ENCODE data around the gene REPS1. TPM values are rescaled to one million over a fixed set of nuclear protein-coding genes. Genes with fewer than 3 reads are reported as not detected.
"Not testable (repeated sequence)": the region's sequence is repeated elsewhere in the genome, so short reads cannot be mapped to it uniquely, and the experiment has no call there.

The REPS1 gene, protein sequence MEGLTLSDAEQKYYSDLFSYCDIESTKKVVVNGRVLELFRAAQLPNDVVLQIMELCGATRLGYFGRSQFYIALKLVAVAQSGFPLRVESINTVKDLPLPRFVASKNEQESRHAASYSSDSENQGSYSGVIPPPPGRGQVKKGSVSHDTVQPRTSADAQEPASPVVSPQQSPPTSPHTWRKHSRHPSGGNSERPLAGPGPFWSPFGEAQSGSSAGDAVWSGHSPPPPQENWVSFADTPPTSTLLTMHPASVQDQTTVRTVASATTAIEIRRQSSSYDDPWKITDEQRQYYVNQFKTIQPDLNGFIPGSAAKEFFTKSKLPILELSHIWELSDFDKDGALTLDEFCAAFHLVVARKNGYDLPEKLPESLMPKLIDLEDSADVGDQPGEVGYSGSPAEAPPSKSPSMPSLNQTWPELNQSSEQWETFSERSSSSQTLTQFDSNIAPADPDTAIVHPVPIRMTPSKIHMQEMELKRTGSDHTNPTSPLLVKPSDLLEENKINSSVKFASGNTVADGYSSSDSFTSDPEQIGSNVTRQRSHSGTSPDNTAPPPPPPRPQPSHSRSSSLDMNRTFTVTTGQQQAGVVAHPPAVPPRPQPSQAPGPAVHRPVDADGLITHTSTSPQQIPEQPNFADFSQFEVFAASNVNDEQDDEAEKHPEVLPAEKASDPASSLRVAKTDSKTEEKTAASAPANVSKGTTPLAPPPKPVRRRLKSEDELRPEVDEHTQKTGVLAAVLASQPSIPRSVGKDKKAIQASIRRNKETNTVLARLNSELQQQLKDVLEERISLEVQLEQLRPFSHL
- 40.6 TPM for polyA plus RNA-seq (ENCODE audit: insufficient read length)

- DNase-seq (ENCODE audit: low read depth), result peak; percentile 62
These were observed at the start of gene REPS1 for GRCh38 chr6:138987643-138988468. Gene REPS1 (minus strand): TSS chr6:138988253. CDS start chr6:138987682, 571 bp downstream.

GRCh38 chr6:139037490-139037889 is 49.4 kb upstream of the REPS1 start:
- no peak for DNase-seq (ENCODE audit: low read depth)

DNA sequence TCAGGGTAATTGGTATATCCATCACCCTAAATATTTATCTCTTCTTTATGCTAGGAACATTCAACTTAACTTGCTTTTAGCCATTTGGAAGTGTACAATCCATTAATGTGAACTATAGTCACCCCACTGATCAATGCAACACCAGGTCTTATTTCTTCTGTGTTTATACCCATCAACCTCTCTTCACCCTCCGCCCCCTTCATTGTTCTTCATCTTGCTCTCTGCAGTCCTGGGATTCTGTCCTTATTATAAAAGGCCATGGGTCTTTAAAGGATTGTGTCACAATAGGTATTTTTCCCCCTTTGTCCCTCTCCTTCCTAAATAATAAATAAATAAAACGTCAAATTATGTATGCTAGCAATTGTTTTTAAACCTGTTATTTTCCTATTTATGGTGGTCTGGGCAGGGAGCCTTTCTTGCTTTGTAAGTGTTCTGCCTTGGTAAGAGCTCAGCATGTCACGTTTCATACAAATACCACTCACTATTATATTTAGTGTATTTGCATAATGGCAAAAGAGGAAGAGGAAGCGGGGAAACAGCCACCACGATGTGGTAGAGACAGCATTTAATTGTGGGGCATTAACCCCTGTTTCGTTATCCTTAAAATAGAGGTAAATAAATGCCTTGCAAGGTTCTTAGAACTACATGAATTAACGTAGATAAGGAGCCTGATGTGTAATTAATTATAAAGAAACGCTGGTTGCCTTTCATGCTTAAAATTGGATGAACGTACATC is 42.3 kb upstream of the REPS1 start:
- DNase-seq (ENCODE audit: low read depth), result no peak

DNA sequence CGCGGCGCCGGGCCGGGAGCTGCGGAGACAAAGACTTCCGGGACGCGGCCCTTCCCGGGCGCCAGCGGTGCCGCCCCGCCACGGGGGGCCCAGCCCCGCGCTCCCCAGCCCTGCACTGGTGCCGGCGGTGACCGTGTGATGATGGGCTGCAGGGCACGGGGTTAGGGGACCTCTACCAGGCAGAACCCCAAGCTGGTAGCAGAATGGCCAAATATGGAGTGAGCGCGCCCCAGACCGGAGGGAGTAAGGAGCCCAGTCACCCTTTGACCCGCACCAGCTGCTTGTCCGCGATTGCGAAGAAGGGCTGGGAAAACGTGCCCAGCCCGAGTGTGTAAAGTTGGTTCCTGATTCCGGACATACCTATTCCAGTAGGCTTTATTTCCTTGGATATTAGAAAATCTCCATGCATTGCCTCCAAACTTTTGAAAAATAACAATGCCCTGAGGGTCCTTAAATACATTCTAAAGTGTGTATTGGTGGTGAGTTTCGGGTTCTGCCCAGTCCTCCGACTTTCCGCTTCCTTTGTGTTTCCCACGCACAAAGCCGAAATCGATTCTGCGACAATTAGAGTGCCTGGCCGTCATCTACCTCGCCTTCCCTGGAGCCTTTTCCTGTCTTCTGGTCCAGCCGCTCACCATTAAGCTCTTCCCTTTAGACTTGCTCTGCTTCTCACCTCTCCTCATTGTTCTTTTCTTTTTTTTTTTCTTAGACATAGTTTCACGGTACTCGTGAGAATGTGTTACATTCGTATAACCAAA is 41.6 kb upstream of the REPS1 start:
- DNase-seq (ENCODE audit: low read depth), result no peak

GRCh38 chr6:139028658-139029469 is 40.8 kb upstream of the REPS1 start, which contains the start of gene ABRACL:
Gene ABRACL (plus strand): TSS chr6:139028745. CDS start chr6:139034161, 5,416 bp downstream.
- no peak for DNase-seq (ENCODE audit: low read depth)

- DNase-seq (ENCODE audit: low read depth), result no peak
These were observed 40.2 kb upstream of the REPS1 start for GRCh38 chr6:139028215-139028657.

DNA sequence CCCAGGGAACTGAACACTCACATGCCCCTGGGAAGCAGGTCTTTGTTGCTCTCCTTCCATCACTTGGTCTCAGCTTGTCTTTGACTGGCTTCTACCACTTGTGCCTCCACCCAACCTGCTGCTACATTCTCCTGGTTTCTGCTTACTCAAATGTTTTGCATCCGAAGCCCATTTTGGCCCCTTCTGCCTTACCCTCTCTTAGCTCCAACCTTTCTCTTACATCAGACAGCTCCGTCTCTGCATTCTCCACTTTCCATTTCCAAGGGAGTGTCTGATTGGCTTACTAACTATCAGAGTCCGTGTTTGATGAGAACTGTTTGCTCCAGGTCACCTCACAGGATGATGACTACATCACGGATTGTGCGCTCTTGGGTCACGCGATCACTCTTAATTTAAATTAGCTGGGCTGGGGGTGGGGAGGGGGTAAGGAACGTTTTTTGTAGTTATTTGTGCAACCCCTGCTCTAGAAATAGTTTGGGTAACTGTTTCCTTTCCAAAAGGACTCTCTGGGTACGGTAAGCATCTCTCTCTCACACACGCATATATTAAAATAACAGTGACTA is 39.6 kb upstream of the REPS1 start:
- DNase-seq (ENCODE audit: low read depth), result no peak

GRCh38 chr6:139025416-139025815 is 37.4 kb upstream of the REPS1 start:
- not testable (repeated sequence) for DNase-seq (ENCODE audit: low read depth)

- no peak for DNase-seq (ENCODE audit: low read depth)
These were observed 32.6 kb upstream of the REPS1 start for GRCh38 chr6:139020689-139021088.

DNA sequence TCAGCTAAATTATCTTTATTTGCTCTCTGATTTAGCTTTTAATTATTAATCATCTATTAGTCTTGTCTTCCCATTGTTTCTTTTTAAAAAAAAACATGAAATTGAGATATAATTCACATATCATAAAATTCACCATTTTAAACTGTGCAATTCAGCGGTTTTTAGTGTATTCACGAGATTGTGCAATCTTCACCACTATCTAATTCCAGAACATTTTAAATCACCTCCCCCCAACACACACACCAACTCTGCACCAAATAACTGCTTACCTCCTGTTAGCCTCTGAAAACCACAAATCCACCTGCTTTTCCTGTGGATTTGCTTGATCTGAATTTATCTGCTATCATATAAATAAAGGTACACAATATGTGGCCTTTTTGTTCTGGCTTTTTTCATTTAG is 31.7 kb upstream of the REPS1 start:
- no peak for DNase-seq (ENCODE audit: low read depth)

GRCh38 chr6:139017227-139017626 is 29.2 kb upstream of the REPS1 start:
- DNase-seq (ENCODE audit: low read depth), result no peak

GRCh38 chr6:139016337-139017213 is 28.5 kb upstream of the REPS1 start:
- DNase-seq (ENCODE audit: low read depth), result no peak

DNA sequence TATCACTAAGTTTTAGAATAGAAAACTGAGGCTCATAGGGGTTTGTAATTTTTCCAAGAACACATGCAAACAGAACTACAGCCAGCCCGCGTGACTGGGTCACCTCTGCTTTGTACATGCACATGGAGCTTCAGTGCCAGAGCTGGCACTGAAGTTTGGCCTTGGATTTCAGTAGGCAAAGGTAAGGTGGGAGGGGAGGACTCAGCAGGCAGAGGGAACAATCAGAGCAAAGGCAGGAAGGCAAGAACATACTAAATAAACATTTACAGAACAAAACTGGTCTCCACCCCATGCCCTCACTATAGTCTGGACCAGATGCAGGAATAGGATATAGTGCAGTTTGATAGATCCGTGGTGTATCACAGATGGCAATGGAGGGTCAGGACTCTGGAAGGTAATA is 26.9 kb upstream of the REPS1 start:
- DNase-seq (ENCODE audit: low read depth), result no peak

GRCh38 chr6:139013185-139013800 is 25.2 kb upstream of the REPS1 start:
- no peak for DNase-seq (ENCODE audit: low read depth)

- no peak for DNase-seq (ENCODE audit: low read depth)
These were observed 23.9 kb upstream of the REPS1 start for GRCh38 chr6:139011980-139012379.

GRCh38 chr6:139010674-139011073 is 22.6 kb upstream of the REPS1 start:
- DNase-seq (ENCODE audit: low read depth), result no peak

DNA sequence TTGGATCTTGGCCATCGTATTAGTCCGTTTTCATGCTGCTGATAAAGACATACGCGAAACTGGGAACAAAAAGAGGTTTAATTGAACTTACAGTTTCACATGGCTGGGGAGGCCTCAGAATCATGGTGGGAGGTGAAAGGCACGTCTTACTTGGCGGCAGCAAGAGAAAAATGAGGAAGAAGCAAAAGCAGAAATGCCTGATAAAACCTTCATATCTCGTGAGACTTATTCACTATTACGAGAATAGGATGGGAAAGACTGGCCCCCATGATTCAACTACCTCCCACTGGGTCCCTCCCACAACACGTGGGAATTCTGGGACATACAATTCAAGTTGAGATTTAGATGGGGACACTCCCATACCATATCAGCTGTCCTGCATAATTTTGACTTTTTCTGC is 20.1 kb upstream of the REPS1 start:
- DNase-seq (ENCODE audit: low read depth), result no peak

DNA sequence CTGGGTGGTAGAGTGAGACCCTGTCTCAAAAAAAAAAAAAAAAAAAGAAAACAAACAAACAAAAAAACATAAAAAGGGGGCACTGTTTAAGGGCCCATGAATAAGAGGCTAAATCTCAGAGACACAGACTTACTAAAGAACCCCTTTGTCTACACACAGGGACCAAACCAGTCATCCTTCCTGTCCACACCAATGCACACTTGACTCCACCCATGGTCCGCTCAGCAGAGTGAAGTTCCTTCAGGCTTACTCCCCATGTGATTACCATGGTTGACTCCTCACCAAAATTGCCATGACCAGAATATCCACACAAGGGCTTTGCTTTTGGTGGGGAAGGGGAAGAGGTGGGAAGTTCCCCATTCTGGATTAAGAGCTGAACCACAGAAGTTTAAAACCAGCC is 19.4 kb upstream of the REPS1 start:
- no peak for DNase-seq (ENCODE audit: low read depth)

All from forelimb muscle (tissue), 1 donor.